Measurements from ENCODE around the gene OIP5. TPM values are rescaled to one million over a fixed set of nuclear protein-coding genes. Genes with fewer than 3 reads are reported as not detected.
A peak's percentile ranks its signal among the peaks of the same experiment; 100 is the strongest.
"Not testable (repeated sequence)": the region's sequence is repeated elsewhere in the genome, so short reads cannot be mapped to it uniquely, and the experiment has no call there.

OIP5 gene
- polyA plus RNA-seq, 1 experiment: 3.9 TPM

DNA sequence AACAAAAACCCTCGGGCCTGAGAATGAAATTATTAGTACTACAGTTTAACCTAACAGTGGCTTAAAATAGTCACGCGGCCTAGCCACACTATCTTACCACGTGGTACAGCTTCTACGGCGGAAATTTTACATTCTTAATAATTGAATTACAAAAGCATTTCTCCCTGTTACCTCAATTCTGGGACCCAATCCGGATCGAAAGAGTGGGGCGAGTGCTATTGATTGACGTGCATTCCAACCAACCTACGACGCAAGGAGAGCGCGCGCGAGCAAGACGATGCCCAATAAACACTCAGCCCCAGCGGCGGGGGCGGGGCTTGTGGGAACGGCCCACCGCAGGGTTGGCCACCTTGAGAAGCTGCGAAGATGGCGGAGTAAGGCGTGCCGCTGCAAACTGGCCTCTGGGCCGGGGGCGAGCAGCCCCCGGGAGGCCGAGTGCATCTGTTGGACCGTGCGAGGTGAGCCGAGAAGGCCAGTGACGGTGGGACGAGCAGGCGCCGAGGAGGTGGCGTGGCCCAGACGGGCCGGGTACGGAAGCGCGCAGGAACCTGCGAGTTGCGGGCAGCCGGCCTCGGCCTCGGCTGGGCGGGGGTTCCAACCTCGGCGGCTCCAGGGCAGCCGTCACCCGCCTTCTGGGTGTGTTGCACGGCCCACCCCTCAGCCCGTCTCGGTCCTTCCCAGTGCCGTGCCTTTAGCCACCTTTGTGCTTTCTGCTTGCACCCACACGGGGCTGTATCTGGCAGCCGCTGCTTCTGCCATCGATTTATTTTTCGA lies 48.6 kb downstream of the OIP5 start:
- ChIA-PET POLR2A (interaction anchor here (0.6 to 1.2 kb wide), 3 partner anchors 53 to 301 kb away, joined by 4 read pairs; partner anchors contain the start of genes CHP1 and INO80), CTCF (no interaction called here)
- Histone ChIP-seq H3K9me3 (ENCODE audit: control insufficient read depth, insufficient read depth, low read length) (no peaks in the 10 kb centered on the region; the same call in 1 of the 2 replicates), H3K27me3 (ENCODE audit: control insufficient read depth, insufficient read depth, low read length) (no peaks in the 10 kb centered on the region), H3K27ac (ENCODE audit: low read depth, low read length) (peak overlapping the region; percentile 70), H3K4me3 (ENCODE audit: low read depth, low read length) (peak overlapping the region; percentile 94)
- TF ChIP-seq, protein P1, sequence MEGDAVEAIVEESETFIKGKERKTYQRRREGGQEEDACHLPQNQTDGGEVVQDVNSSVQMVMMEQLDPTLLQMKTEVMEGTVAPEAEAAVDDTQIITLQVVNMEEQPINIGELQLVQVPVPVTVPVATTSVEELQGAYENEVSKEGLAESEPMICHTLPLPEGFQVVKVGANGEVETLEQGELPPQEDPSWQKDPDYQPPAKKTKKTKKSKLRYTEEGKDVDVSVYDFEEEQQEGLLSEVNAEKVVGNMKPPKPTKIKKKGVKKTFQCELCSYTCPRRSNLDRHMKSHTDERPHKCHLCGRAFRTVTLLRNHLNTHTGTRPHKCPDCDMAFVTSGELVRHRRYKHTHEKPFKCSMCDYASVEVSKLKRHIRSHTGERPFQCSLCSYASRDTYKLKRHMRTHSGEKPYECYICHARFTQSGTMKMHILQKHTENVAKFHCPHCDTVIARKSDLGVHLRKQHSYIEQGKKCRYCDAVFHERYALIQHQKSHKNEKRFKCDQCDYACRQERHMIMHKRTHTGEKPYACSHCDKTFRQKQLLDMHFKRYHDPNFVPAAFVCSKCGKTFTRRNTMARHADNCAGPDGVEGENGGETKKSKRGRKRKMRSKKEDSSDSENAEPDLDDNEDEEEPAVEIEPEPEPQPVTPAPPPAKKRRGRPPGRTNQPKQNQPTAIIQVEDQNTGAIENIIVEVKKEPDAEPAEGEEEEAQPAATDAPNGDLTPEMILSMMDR (IDR thresholded peaks at IDR 0.05; ENCODE audit: low read depth, low read length): no peak
- peak; percentile 99 for DNase-seq (ENCODE audit: low read depth, low spot score)

DNA sequence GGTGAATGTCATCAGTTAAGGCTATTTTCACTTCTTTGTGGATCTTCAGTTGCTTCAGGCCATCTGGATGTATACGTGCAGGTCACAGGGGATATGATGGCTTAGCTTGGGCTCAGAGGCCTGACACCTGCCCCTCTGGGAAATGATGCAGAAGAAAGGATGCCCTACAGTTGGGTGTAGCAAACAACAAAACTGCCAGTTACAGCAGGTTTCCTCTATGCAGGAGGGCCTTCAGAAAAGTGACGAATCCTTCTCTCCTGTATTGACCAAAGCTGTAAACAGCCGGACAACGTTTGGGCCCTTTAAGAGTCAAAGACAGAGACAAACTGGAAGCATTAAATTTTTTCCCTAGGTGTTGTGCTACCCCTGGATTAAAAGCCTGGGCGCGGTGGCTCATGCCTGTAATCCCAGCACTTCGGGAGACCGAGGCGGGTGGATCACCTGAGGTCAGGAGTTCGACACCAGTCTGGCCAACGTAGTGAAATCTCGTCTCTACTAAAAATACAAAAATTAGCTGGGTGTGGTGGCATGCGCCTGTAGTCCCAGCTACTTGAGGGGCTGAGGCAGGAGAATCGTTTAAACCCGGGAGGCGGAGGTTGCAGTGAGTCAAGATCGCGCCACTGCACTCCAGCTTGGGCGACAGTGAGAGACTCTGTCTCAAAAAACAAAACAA lies 49.3 kb downstream of the OIP5 start:
- Histone ChIP-seq H3K27ac (ENCODE audit: low read depth, low read length) (peak overlapping the region; percentile 70), H3K4me3 (ENCODE audit: low read depth, low read length) (peak overlapping the region; percentile 34; the same call in 1 of the 2 replicates)
- CTCF ChIA-PET; H3K9me3 ChIP-seq (ENCODE audit: control insufficient read depth, insufficient read depth, low read length); H3K27me3 ChIP-seq (ENCODE audit: control insufficient read depth, insufficient read depth, low read length); DNase-seq (ENCODE audit: low read depth, low spot score): not testable (repeated sequence)
- POLR2A ChIA-PET: interaction anchor here (0.6 to 1.2 kb wide), 2 partner anchors 52 to 167 kb away, joined by 4 read pairs; partner anchors contain the start of genes CHP1 and INO80

GRCh38 chr15:41282436-41282835 lies 50.0 kb downstream of the OIP5 start:
- H3K27ac ChIP-seq (ENCODE audit: low read depth, low read length); H3K9me3 ChIP-seq (ENCODE audit: control insufficient read depth, insufficient read depth, low read length); H3K27me3 ChIP-seq (ENCODE audit: control insufficient read depth, insufficient read depth, low read length); H3K4me3 ChIP-seq (ENCODE audit: low read depth, low read length); POLR2A ChIA-PET; CTCF ChIA-PET; DNase-seq (ENCODE audit: low read depth, low spot score): not testable (repeated sequence)

GRCh38 chr15:41281236-41281635 lies 51.2 kb downstream of the OIP5 start:
- no peak overlapping the region for H3K4me3 ChIP-seq (ENCODE audit: low read depth, low read length)
- no peaks in the 10 kb centered on the region for H3K27me3 ChIP-seq (ENCODE audit: control insufficient read depth, insufficient read depth, low read length)
- POLR2A ChIA-PET: no interaction called here
- TF ChIP-seq, protein P1 (IDR thresholded peaks at IDR 0.05; ENCODE audit: low read depth, low read length): no peak
- peak overlapping the region; percentile 68 for H3K27ac ChIP-seq (ENCODE audit: low read depth, low read length)
- no peaks in the 10 kb centered on the region for H3K9me3 ChIP-seq (ENCODE audit: control insufficient read depth, insufficient read depth, low read length)
- DNase-seq (ENCODE audit: low read depth, low spot score): peak; percentile 69
- CTCF ChIA-PET: interaction anchor here (0.7 kb wide), 1 partner anchor 50 kb away, joined by 4 read pairs; no protein-coding TSS in a partner anchor

DNA sequence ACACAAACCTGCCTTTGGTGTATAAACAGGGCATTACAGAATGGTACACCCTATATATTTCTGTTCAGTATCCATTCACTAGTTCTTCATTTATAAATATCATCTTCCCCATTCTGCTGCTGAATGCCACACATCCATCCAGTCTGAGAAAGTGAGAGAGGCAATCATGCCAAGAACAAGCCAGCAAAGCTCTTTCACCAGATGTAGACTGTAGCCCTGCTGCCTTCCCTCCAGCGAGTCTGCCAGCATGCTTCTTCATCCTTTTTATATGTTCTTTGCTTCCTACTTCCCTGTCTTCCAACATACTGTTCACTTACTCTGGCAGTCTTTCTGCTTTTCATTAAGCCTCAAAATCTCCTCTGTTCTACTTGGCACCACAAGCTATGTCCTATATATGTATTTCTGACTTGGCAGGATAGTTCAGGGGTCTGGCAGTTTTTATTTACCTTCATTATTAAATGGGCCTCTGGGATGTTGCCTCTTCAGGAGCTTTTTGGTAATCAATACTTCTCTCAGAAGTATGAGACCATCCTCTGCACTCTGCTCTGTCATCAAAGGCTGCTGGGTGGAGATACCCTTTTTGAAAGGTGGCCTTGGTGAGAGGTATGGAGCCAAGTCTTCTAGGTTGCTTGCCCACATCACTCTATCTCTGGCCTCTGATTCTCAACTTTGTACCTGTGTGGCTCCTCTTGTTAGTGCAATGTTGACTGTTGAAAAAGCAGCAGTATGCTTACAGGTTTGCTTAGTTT lies 52.7 kb downstream of the OIP5 start:
- no peak for DNase-seq (ENCODE audit: low read depth, low spot score)
- POLR2A ChIA-PET: no interaction called here
- Histone ChIP-seq H3K27ac (ENCODE audit: low read depth, low read length) (no peak overlapping the region), H3K9me3 (ENCODE audit: control insufficient read depth, insufficient read depth, low read length) (no peaks in the 10 kb centered on the region), H3K4me3 (ENCODE audit: low read depth, low read length) (no peak overlapping the region), H3K27me3 (ENCODE audit: control insufficient read depth, insufficient read depth, low read length) (no peaks in the 10 kb centered on the region)
- CTCF ChIA-PET: no interaction called here
- TF ChIP-seq, protein P1 (IDR thresholded peaks at IDR 0.05; ENCODE audit: low read depth, low read length): no peak
